Testis (tissue), 2 donors: ENCODE data around the gene KLB.

Experiments used
- POLR2A ChIP-seq: fragments of 450-650 bp; IDR thresholded peaks from one replicate; pipeline ENCODE4 v1.6.1; 2017; ENCODE audit warnings: antibody characterized with exemption, mild to moderate bottlenecking, moderate library complexity
- TF ChIP-seq, protein P1 (sequence below), 3 experiments: fragments of 450-650 bp in 2 of 3; fragments of 200-600 bp in 1 of 3; sonication (generic) in 1 of 3; IDR thresholded peaks; one replicate each; pipeline ENCODE4 v1.5.1; 2016 to 2019; ENCODE audit warnings: antibody characterized with exemption in 3 of 3, mild to moderate bottlenecking in 2 of 3, moderate library complexity in 1 of 3

DNA sequence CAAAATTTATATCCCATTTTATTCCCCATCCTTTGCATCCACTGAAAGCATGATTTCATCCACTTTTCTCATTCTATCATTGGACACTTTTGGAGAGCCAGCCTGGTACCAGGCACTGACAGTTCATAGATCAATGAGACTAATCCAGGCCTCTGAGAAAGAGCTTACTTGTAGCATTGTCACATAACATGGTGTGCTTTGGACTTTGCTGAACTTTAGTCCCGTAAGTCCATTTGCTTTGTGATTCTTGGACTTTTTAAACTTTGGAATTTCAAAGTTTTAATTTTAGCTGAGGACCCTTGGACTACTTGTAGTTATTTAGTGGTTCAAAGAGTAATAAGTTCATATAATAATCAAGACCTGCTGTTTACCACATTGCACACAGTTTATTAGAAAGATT lies 63.7 kb downstream of the KLB start:
- TF ChIP-seq, protein P1, sequence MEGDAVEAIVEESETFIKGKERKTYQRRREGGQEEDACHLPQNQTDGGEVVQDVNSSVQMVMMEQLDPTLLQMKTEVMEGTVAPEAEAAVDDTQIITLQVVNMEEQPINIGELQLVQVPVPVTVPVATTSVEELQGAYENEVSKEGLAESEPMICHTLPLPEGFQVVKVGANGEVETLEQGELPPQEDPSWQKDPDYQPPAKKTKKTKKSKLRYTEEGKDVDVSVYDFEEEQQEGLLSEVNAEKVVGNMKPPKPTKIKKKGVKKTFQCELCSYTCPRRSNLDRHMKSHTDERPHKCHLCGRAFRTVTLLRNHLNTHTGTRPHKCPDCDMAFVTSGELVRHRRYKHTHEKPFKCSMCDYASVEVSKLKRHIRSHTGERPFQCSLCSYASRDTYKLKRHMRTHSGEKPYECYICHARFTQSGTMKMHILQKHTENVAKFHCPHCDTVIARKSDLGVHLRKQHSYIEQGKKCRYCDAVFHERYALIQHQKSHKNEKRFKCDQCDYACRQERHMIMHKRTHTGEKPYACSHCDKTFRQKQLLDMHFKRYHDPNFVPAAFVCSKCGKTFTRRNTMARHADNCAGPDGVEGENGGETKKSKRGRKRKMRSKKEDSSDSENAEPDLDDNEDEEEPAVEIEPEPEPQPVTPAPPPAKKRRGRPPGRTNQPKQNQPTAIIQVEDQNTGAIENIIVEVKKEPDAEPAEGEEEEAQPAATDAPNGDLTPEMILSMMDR (IDR thresholded peaks at IDR 0.05), result no peak
- no peak for TF ChIP-seq POLR2A
